ENCODE data around the gene MOB2. TPM values are rescaled to one million over a fixed set of nuclear protein-coding genes. Genes with fewer than 3 reads are reported as not detected.

MOB2 gene
- total RNA-seq, 1 donor from 2014 or later: 49.5 TPM

GRCh38 chr11:1504581-1505290 is 18.2 kb upstream of the MOB2 start:
- peak; percentile 11 for DNase-seq
- Histone ChIP-seq H3K27ac (replicated peaks) (no peak overlapping the region), H3K4me1 (peaks cover 94% of the 10 kb centered on the region), H3K36me3 (no peaks in the 10 kb centered on the region), H3K9me3 (replicated peaks) (no peaks in the 10 kb centered on the region), H3K27me3 (ENCODE audit: low read depth) (no peaks in the 10 kb centered on the region), H3K4me3 (no peak overlapping the region)
- intact Hi-C loops (cut with micrococcal nuclease): no loop called here
- no peak for TF ChIP-seq CTCF (IDR thresholded peaks at IDR 0.05; ENCODE audit: borderline replicate concordance)

GRCh38 chr11:1504138-1504537 is 17.6 kb upstream of the MOB2 start:
- Histone ChIP-seq H3K27ac (replicated peaks) (peak overlapping the region; percentile 75), H3K4me3 (no peak overlapping the region), H3K4me1 (peaks cover 88% of the 10 kb centered on the region), H3K27me3 (ENCODE audit: low read depth) (no peaks in the 10 kb centered on the region), H3K9me3 (replicated peaks) (no peaks in the 10 kb centered on the region), H3K36me3 (no peaks in the 10 kb centered on the region)
- DNase-seq: peak; percentile 5
- no peak for TF ChIP-seq CTCF (IDR thresholded peaks at IDR 0.05; ENCODE audit: borderline replicate concordance)
- intact Hi-C loops (cut with micrococcal nuclease): no loop called here

GRCh38 chr11:1503708-1504104 is 17.1 kb upstream of the MOB2 start:
- peaks cover 83% of the 10 kb centered on the region for H3K4me1 ChIP-seq
- H3K36me3 ChIP-seq: no peaks in the 10 kb centered on the region
- H3K27me3 ChIP-seq (ENCODE audit: low read depth): no peaks in the 10 kb centered on the region
- DNase-seq: peak; percentile 69
- intact Hi-C loops (cut with micrococcal nuclease): no loop called here
- no peak for TF ChIP-seq CTCF (IDR thresholded peaks at IDR 0.05; ENCODE audit: borderline replicate concordance)
- H3K27ac ChIP-seq (replicated peaks): peak overlapping the region; percentile 75
- H3K4me3 ChIP-seq: no peak overlapping the region
- no peaks in the 10 kb centered on the region for H3K9me3 ChIP-seq (replicated peaks)

GRCh38 chr11:1502954-1503707 is 16.6 kb upstream of the MOB2 start:
- peak overlapping the region; percentile 75 for H3K27ac ChIP-seq (replicated peaks)
- H3K27me3 ChIP-seq (ENCODE audit: low read depth): no peaks in the 10 kb centered on the region
- no peaks in the 10 kb centered on the region for H3K36me3 ChIP-seq
- H3K4me1 ChIP-seq: peaks cover 78% of the 10 kb centered on the region
- no peaks in the 10 kb centered on the region for H3K9me3 ChIP-seq (replicated peaks)
- TF ChIP-seq CTCF (IDR thresholded peaks at IDR 0.05; ENCODE audit: borderline replicate concordance): no peak
- intact Hi-C loops (cut with micrococcal nuclease): no loop called here
- no peak overlapping the region for H3K4me3 ChIP-seq
- DNase-seq: peak; percentile 52

- H3K27me3 ChIP-seq (ENCODE audit: low read depth): no peaks in the 10 kb centered on the region
- no peak overlapping the region for H3K27ac ChIP-seq (replicated peaks)
- intact Hi-C loops (cut with micrococcal nuclease): no loop called here
- TF ChIP-seq CTCF (IDR thresholded peaks at IDR 0.05; ENCODE audit: borderline replicate concordance): no peak
- peak; percentile 11 for DNase-seq
- no peak overlapping the region for H3K4me3 ChIP-seq
- H3K9me3 ChIP-seq (replicated peaks): no peaks in the 10 kb centered on the region
- H3K4me1 ChIP-seq: peaks cover 76% of the 10 kb centered on the region
- H3K36me3 ChIP-seq: no peaks in the 10 kb centered on the region
These were observed 15.8 kb upstream of the MOB2 start for GRCh38 chr11:1502168-1502953.
